NCI-H128 (cell line): ENCODE measurements around the gene RASSF7.
"Not testable (repeated sequence)": the region's sequence is repeated elsewhere in the genome, so short reads cannot be mapped to it uniquely, and the experiment has no call there.

ENCODE experiments used
- DNase-seq: peaks from one replicate; lab custom pipeline; 2025; ENCODE audit not compliant: unreplicated experiment; lab: John Stamatoyannopoulos, UW

The RASSF7 gene

GRCh38 chr11:563812-564578, 3.2 kb downstream of the RASSF7 start:
- no peak for DNase-seq

GRCh38 chr11:565921-566509, 5.2 kb downstream of the RASSF7 start:
- no peak for DNase-seq

- no peak for DNase-seq
Measured at GRCh38 chr11:567011-567628, 6.3 kb downstream of the RASSF7 start.

- no peak for DNase-seq
Measured at GRCh38 chr11:567629-568292, 7.0 kb downstream of the RASSF7 start.

- peak; percentile 92 for DNase-seq
Measured at GRCh38 chr11:568306-569157, 7.8 kb downstream of the RASSF7 start.

- DNase-seq, result no peak
Measured at GRCh38 chr11:569158-569885, 8.6 kb downstream of the RASSF7 start.

- DNase-seq, result no peak
Measured at GRCh38 chr11:571802-572185, 11.0 kb downstream of the RASSF7 start.

GRCh38 chr11:573146-573759, 12.5 kb downstream of the RASSF7 start:
- DNase-seq, result no peak

GRCh38 chr11:574031-574570, 13.3 kb downstream of the RASSF7 start:
- DNase-seq, result not testable (repeated sequence)

- no peak for DNase-seq
Measured at GRCh38 chr11:574632-575312, 14.0 kb downstream of the RASSF7 start.

- DNase-seq, result peak; percentile 74
Measured at GRCh38 chr11:575313-575995, 14.7 kb downstream of the RASSF7 start.

GRCh38 chr11:575996-576768, 15.4 kb downstream of the RASSF7 start, which contains the start of gene PHRF1:
TSS of gene PHRF1 (plus strand) at chr11:576470. CDS start at chr11:581513, 5,043 bp downstream.
- DNase-seq, result peak; percentile 91

- no peak for DNase-seq
Measured at GRCh38 chr11:576811-577610, 16.2 kb downstream of the RASSF7 start.

GRCh38 chr11:577611-577894, 16.8 kb downstream of the RASSF7 start:
- DNase-seq, result no peak

- no peak for DNase-seq
Measured at GRCh38 chr11:578276-579035, 17.7 kb downstream of the RASSF7 start.
